ENCODE results near the gene LRRN2. TPM values are rescaled to one million over a fixed set of nuclear protein-coding genes. Genes with fewer than 3 reads are reported as not detected.

LRRN2 gene
- total RNA-seq, 2 experiments from 2014 or later, result not detected

DNA sequence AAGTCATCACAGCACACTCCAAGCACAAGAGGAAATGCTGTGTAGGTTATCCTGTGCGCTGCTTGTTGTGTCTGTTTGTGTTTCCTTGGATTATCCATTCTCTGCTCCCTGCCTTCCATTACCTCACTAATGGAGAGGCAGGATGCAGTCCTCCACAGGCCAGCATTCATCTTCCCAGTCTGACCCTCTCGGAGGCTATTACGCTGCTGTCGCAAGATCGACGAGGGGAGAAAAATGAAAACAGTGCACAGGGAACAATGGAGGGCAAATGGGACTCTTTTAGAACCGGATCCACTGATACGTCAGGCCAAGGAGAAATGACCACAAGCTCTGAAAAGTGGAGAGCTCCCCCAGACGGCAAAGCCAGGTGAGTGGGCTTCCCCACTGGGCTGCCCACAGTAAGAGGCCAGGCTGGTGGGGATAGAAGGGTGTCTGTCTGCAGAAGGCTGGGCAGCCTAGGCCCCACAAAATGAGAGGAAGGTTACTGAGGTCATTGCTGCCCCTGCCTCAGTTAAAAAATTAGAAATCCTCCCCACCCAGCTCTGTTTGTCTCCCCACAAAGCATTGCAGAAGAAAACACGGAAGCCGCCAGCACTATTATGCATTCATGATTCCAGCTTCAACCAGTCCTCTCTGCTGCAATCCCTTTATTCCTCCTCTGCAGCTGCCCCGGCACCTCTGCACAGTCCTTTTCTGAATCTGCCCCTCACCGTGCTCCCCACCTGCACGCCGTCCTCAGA, 21.7 kb downstream of the LRRN2 start:
- Mint-ChIP-seq H3K36me3 (no peaks in the 10 kb centered on the region), H3K4me1 (ENCODE audit: low read depth) (no peaks in the 10 kb centered on the region), H3K9me3 (no peaks in the 10 kb centered on the region), H3K4me3 (no peak overlapping the region), H3K27me3 (peaks cover 8% of the 10 kb centered on the region), H3K27ac (no peak overlapping the region)
- ChIA-PET CTCF (no interaction called here), POLR2A (no interaction called here)
- intact Hi-C loops (cut with micrococcal nuclease), result no loop called here
- DNase-seq, result no peak

DNA sequence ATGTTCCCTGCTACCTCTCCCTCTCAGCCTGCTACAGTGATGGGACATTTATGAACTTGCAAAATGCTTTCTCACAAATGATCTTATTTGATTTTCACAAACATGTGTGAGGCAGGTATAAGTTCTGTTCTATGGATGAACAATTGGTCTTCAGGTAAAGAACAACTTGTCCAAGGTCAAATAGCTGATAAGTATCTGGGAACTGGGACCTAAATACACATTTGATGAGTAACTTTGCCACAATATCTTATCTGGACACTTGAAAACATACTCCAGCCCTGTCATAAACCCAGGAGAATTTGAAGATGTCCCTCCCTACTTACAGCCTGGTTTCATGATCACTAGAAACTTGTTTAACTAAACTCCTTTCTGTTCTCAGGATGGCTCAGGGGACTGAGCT, 23.0 kb downstream of the LRRN2 start:
- Mint-ChIP-seq H3K36me3 (no peaks in the 10 kb centered on the region), H3K9me3 (no peaks in the 10 kb centered on the region), H3K4me3 (no peak overlapping the region), H3K27me3 (peaks cover 7% of the 10 kb centered on the region), H3K27ac (no peak overlapping the region), H3K4me1 (ENCODE audit: low read depth) (no peaks in the 10 kb centered on the region)
- DNase-seq, result no peak
- intact Hi-C loops (cut with micrococcal nuclease), result no loop called here
- ChIA-PET CTCF (no interaction called here), POLR2A (no interaction called here)

DNA sequence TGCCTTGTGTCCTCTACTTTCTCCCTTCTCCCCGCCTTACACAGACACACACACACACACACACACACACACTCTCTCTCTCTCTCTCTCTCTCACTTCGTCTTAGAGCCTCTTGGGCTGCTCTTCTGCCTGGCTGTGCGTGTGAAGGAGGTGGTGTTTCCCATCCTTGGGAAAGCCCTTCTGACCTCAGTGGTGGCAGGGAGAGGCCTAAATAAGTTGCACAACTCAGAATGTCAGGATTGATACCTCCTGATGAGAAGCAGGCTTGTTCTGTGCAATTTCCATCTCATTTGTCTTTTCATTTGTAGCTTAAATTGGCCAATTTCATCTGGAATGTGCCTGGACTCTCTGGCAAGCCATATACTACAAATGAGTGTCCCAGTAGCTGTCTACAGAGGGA, 25.0 kb downstream of the LRRN2 start:
- intact Hi-C loops (cut with micrococcal nuclease), result no loop called here
- H3K4me1 Mint-ChIP-seq (ENCODE audit: low read depth), result no peaks in the 10 kb centered on the region
- CTCF ChIA-PET, result interaction anchor here (0.6 kb wide), 1 partner anchor 1066 kb away, joined by 3 read pairs; no protein-coding TSS in a partner anchor

DNA sequence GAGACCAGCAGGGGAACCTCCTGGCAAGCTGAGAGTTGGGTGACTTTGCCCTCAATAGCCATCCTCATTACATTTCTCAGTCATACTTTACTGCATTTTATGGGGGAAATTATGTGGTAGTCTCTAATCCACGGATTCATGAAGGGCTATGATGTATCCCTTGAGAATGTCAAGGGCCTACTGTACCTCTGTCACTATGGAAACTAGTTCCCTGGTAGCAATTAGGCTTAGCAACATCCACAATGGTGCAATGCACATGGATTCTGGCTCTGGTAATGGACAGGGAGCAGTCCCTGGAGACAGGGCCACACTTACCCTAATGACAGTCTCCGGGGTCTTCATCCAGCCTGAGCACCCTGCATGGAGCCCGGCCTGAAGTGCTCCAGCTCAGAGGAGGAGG, 26.5 kb downstream of the LRRN2 start:
- Mint-ChIP-seq H3K4me3 (no peak overlapping the region), H3K36me3 (no peaks in the 10 kb centered on the region), H3K27ac (no peak overlapping the region), H3K4me1 (ENCODE audit: low read depth) (no peaks in the 10 kb centered on the region), H3K9me3 (no peaks in the 10 kb centered on the region), H3K27me3 (peaks cover 1% of the 10 kb centered on the region)
- CTCF ChIA-PET, result no interaction called here
- POLR2A ChIA-PET, result no interaction called here
- intact Hi-C loops (cut with micrococcal nuclease), result no loop called here
- no peak for DNase-seq

More for the DNA sequence above, 25.0 kb downstream of the LRRN2 start:
- POLR2A ChIA-PET, result no interaction called here
- Mint-ChIP-seq H3K9me3 (no peaks in the 10 kb centered on the region), H3K27me3 (peaks cover 6% of the 10 kb centered on the region), H3K4me3 (no peak overlapping the region), H3K27ac (no peak overlapping the region), H3K36me3 (no peaks in the 10 kb centered on the region)
- no peak for DNase-seq

DNA sequence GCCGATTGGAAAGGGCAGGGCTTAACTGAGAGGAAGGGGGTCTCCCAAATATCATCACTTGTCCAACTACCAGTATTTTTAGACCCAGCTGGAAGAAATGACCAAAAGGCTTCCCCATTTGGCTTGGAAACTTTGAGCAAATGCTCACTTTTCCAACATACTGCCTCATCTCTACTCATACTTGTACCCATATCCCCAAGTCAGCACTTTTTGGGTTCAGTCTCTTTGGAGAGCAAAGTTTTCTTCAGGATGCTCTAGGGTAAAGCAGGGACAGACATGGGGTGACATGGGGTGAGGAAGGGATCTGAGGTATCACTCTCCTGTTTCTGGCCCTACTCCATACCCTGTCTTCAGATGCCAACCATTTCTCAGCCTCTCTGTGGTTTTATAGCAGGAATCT, 27.2 kb downstream of the LRRN2 start:
- no peak overlapping the region for H3K27ac Mint-ChIP-seq
- H3K9me3 Mint-ChIP-seq, result no peaks in the 10 kb centered on the region
- CTCF ChIA-PET, result no interaction called here
- POLR2A ChIA-PET, result no interaction called here
- DNase-seq, result no peak
- intact Hi-C loops (cut with micrococcal nuclease), result no loop called here
- no peak overlapping the region for H3K4me3 Mint-ChIP-seq
- H3K27me3 Mint-ChIP-seq, result peaks cover under 1% of the 10 kb centered on the region
- H3K4me1 Mint-ChIP-seq (ENCODE audit: low read depth), result no peaks in the 10 kb centered on the region
- H3K36me3 Mint-ChIP-seq, result no peaks in the 10 kb centered on the region

DNA sequence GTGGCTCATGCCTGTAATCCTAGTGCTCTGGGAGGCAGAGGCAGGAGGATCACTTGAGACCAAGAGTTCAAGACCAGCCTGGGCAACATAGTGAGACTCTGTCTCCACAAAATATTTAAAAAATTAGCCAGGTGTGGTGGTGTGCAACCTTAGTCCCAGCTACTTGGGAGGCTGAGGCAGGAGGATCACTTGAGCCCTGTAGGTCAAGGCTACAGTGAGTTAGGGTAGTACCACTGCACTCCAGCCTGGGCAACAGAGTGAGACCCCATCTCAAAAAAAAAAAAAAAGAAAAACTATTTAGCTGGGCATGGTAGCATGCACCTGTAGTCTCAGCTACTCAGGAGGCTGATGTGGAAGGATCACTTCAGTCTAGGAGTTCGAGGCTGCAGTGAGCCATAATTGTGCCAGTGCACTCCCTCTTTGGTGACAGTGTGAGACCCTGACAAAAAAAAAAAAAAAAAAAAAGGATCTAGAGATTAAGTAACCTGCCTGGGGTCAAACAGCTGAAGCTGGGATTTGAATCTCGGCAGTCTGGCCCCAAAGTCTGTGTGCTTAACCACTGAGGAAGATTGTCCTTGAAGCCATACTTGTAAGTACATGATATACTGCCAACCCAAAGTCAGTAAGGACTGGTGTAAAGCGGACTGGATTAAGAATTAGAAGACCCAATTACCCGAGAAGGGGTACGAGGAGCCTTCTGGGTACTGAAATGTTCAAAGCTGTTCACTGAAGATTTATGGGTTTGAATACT, 31.8 kb downstream of the LRRN2 start:
- H3K27me3 Mint-ChIP-seq, result peaks cover 10% of the 10 kb centered on the region
- no peaks in the 10 kb centered on the region for H3K9me3 Mint-ChIP-seq
- ChIA-PET CTCF (interaction anchor here (1.1 to 1.8 kb wide), 2 partner anchors 110 to 153 kb away, joined by 3 to 4 read pairs; no protein-coding TSS in a partner anchor), POLR2A (no interaction called here)
- no peak for DNase-seq
- no peaks in the 10 kb centered on the region for H3K36me3 Mint-ChIP-seq
- H3K4me1 Mint-ChIP-seq (ENCODE audit: low read depth), result no peaks in the 10 kb centered on the region
- intact Hi-C loops (cut with micrococcal nuclease), result no loop called here
- no peak overlapping the region for H3K27ac Mint-ChIP-seq
- H3K4me3 Mint-ChIP-seq, result no peak overlapping the region

DNA sequence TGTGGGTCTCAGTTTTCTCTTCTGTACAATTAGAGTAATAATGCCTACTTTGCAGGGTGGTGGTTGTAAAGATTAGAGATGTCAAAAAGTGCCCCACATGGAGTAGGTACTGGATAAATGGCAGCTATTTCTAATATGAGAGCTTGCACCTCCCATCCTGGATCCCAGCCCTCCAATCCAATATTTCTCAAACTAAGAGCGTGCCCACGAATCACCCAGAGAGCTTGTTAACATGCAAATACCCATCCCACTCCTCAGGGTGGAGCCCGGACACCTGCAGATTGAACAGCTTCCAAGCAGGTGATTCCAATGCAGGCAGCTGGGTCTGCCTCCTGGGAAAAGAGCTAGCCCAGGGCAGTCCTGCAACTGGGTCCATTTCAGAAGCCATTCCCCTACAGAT, 33.0 kb downstream of the LRRN2 start:
- peaks cover 10% of the 10 kb centered on the region for H3K27me3 Mint-ChIP-seq
- intact Hi-C loops (cut with micrococcal nuclease), result no loop called here
- DNase-seq, result no peak
- H3K36me3 Mint-ChIP-seq, result no peaks in the 10 kb centered on the region
- H3K27ac Mint-ChIP-seq, result no peak overlapping the region
- no peaks in the 10 kb centered on the region for H3K4me1 Mint-ChIP-seq (ENCODE audit: low read depth)
- no peaks in the 10 kb centered on the region for H3K9me3 Mint-ChIP-seq
- ChIA-PET CTCF (interaction anchor here (1.8 kb wide), 1 partner anchor 155 kb away, joined by 4 read pairs; no protein-coding TSS in a partner anchor), POLR2A (no interaction called here)
- no peak overlapping the region for H3K4me3 Mint-ChIP-seq

DNA sequence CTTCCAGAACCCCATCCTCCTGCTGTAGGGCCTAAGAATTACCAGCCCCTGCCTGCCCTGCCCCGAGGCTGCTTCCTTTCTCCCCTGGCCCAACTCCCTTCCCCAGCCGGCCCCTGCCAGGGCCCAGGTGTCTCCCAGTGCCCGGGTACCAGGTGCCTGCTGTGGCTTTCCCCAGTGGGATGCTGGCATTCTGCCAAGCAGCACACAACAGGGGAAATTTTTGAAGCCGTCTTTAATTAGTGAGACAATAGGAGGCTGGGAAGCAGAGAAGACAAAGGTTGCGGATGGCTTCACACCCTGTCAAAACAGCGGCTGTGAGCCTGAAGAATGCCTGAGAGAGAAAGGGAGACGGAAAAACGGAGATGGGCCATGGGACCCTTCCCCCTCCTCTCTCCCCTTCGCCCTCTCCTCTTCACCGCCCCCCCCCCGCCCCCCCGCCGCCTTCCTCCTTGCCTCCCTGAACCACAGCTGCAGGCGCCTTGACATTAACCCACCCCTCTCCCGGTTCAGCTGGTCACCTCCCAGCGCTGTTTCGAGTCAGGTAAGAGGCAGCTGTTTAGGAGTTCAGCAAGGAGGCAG, 33.6 kb downstream of the LRRN2 start:
- no peaks in the 10 kb centered on the region for H3K9me3 Mint-ChIP-seq
- no peaks in the 10 kb centered on the region for H3K36me3 Mint-ChIP-seq
- CTCF ChIA-PET, result interaction anchor here (0.9 to 1.8 kb wide), 2 partner anchors 86 to 155 kb away, joined by 3 to 4 read pairs; no protein-coding TSS in a partner anchor
- no peaks in the 10 kb centered on the region for H3K4me1 Mint-ChIP-seq (ENCODE audit: low read depth)
- no peak for DNase-seq
- H3K27ac Mint-ChIP-seq, result no peak overlapping the region
- intact Hi-C loops (cut with micrococcal nuclease), result no loop called here
- POLR2A ChIA-PET, result no interaction called here
- H3K4me3 Mint-ChIP-seq, result no peak overlapping the region
- peaks cover 10% of the 10 kb centered on the region for H3K27me3 Mint-ChIP-seq

DNA sequence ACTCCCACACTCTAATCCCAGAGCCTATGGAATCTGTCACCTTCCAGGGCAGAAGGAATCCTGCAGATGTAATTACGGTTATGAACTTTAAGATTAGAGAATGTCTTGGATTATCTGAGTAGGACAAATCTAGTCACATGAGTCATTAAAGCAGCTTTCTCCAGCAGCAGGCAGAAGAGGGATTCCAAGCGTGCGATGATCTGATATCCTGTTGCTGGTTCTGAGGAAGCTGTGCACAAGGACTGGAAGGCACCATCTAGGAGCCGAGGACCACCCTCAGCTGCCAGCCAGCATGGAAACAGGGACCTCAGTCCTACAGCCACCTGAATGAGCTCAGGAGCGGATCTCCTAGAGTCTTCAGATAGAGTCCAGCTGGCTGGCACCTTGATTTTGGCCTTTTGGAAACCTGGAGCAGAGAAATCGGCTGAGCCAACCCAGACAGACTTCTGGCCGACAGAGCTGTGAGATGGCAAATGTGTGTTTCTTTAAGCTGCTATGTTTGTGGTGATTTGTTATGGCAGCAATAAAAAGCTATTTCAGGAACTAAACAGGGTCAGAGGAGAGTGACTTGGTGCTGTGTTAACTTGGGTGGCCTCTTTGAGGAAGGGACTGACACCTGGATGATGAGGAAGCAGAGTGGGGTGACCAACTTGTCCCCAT, 34.5 kb downstream of the LRRN2 start:
- no peak overlapping the region for H3K27ac Mint-ChIP-seq
- no peak overlapping the region for H3K4me3 Mint-ChIP-seq
- ChIA-PET CTCF (interaction anchor here (0.9 to 1.3 kb wide), 2 partner anchors 85 to 140 kb away, joined by 3 to 6 read pairs; no protein-coding TSS in a partner anchor), POLR2A (no interaction called here)
- peaks cover 10% of the 10 kb centered on the region for H3K27me3 Mint-ChIP-seq
- no peak for DNase-seq
- no peaks in the 10 kb centered on the region for H3K4me1 Mint-ChIP-seq (ENCODE audit: low read depth)
- H3K36me3 Mint-ChIP-seq, result no peaks in the 10 kb centered on the region
- H3K9me3 Mint-ChIP-seq, result no peaks in the 10 kb centered on the region
- intact Hi-C loops (cut with micrococcal nuclease), result no loop called here

DNA sequence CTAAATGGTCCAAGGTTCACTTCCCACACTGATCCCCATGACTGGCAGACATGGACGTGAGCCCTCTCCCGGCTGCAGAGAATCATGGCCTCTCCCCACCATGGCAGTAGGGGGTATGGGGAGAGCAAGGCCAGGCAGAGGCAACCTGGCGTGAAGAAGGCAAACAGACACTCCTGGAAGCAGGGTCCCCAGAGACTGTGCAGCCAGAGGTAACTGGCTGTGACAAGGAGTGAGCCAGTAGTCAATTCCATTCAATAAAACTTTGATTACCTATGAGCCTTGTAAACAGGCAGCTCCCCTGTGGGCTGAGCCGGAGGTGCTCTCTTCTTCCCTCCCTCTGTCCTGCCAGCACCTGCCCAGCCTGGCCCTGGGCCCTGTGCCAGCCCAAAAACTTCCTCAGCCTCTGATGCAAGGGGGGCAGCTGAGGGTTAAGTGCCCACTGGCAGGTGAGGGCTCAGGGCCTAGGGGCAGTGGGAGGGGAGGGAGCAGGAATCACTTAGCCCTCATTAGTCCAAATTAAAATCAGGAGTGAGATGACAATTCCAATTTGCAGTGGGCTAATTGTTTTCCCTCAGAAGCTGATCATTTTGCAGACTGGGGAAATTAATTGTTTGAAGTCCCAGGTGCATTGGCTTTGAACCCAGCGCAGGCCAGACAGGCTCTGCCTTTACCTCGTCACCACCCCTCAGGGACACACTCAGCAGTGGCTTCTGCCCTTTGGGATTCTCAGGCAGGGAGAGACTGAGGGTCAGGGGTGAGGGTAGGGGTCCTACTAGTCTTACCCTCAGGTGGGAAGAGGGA, 35.6 kb downstream of the LRRN2 start:
- POLR2A ChIA-PET, result no interaction called here
- Mint-ChIP-seq H3K27me3 (peaks cover 11% of the 10 kb centered on the region), H3K4me3 (no peak overlapping the region), H3K9me3 (no peaks in the 10 kb centered on the region), H3K4me1 (ENCODE audit: low read depth) (no peaks in the 10 kb centered on the region), H3K27ac (no peak overlapping the region), H3K36me3 (no peaks in the 10 kb centered on the region)
- CTCF ChIA-PET, result no interaction called here
- intact Hi-C loops (cut with micrococcal nuclease), result no loop called here
- no peak for DNase-seq

DNA sequence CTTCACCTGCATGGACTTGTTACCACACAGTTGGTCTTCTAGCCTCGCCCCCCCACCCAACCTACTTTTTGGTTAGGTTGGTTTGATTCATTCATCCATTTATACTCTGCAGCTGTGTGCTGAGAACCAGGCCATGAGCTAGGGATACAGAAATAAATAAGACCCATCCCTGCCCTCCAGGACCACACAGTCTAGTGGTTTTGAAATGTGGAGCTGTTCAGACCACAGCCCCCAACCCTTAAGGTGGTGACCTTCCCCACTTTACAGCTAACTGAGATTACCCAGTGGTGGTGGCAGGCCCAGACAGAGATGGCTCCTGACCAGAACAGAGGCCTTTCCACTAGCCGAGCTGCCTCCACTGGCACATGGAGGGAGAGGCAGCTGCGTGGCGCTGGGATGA, 37.0 kb downstream of the LRRN2 start:
- peaks cover 11% of the 10 kb centered on the region for H3K27me3 Mint-ChIP-seq
- H3K36me3 Mint-ChIP-seq, result no peaks in the 10 kb centered on the region
- intact Hi-C loops (cut with micrococcal nuclease), result no loop called here
- ChIA-PET CTCF (interaction anchor here (1.0 kb wide), 1 partner anchor 158 kb away, joined by 3 read pairs; no protein-coding TSS in a partner anchor), POLR2A (no interaction called here)
- H3K4me3 Mint-ChIP-seq, result no peak overlapping the region
- H3K4me1 Mint-ChIP-seq (ENCODE audit: low read depth), result no peaks in the 10 kb centered on the region
- DNase-seq, result no peak
- no peak overlapping the region for H3K27ac Mint-ChIP-seq
- H3K9me3 Mint-ChIP-seq, result no peaks in the 10 kb centered on the region

DNA sequence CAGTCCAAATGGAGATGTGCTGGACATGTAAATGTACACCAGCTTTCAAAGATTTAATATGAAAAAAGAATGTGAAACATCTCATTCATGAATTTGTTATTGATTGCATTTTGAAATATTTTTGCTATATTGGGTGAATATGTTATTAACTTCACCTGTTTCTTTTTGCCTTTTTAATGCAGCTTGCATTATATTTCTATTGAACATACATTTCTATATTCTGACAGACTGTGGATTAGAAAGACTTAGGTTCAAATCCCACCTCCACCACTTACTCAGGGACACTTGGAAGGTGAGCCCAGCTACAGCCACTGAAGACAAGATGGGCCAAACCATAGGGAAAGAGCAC, 37.8 kb downstream of the LRRN2 start:
- no peak for DNase-seq
- Mint-ChIP-seq H3K9me3 (no peaks in the 10 kb centered on the region), H3K27ac (no peak overlapping the region), H3K27me3 (peaks cover 10% of the 10 kb centered on the region), H3K4me1 (ENCODE audit: low read depth) (no peaks in the 10 kb centered on the region), H3K4me3 (no peak overlapping the region), H3K36me3 (no peaks in the 10 kb centered on the region)
- intact Hi-C loops (cut with micrococcal nuclease), result no loop called here
- ChIA-PET CTCF (no interaction called here), POLR2A (no interaction called here)
